Liver (tissue), 3 donors: Measurements from ENCODE around the gene IQSEC2.

Experiments used
- ATF3 ChIP-seq: IDR thresholded peaks from 2 replicates; pipeline ENCODE4 v1.6.1; 2016; ENCODE audit warnings: antibody characterized with exemption
- CTCF ChIP-seq: fragments of 150-350 bp; IDR thresholded peaks from 2 replicates; pipeline ENCODE4 v1.5.1; 2017; ENCODE audit warnings: improper control_type of control experiment, low read depth, low read length; ENCODE audit not compliant: missing input control
- EGR1 ChIP-seq, 2 donors: IDR thresholded peaks; 2 replicates each; pipeline ENCODE4 v1.6.1; 2016 to 2018; ENCODE audit warnings: antibody characterized with exemption in 2 of 2, low read depth in 2 of 2
- FOXA1 ChIP-seq: IDR thresholded peaks from 2 replicates; pipeline ENCODE4 v1.6.1; 2016; ENCODE audit warnings: antibody characterized with exemption
- HNF4G ChIP-seq: IDR thresholded peaks from 2 replicates; pipeline ENCODE4 v1.6.1; 2016; ENCODE audit warnings: antibody characterized with exemption
- JUND ChIP-seq, 2 donors: IDR thresholded peaks; 2 replicates each; pipeline ENCODE4 v1.6.1; 2016; ENCODE audit warnings: antibody characterized with exemption in 2 of 2
- RAD21 ChIP-seq, 2 donors: IDR thresholded peaks; 2 replicates each; pipeline ENCODE4 v1.6.1; 2016; ENCODE audit warnings: antibody characterized with exemption in 2 of 2, mild to moderate bottlenecking in 2 of 2
- REST ChIP-seq: IDR thresholded peaks from 2 replicates; pipeline ENCODE4 v1.6.1; 2016; ENCODE audit warnings: antibody characterized with exemption, mild to moderate bottlenecking
- SP1 ChIP-seq: IDR thresholded peaks from 2 replicates; pipeline ENCODE4 v1.6.1; 2018; ENCODE audit warnings: antibody characterized with exemption, mild to moderate bottlenecking
- TAF1 ChIP-seq: conservative IDR thresholded peaks from 2 replicates; pipeline ENCODE4 v1.6.1; 2016; ENCODE audit warnings: antibody characterized with exemption, mild to moderate bottlenecking
- YY1 ChIP-seq: IDR thresholded peaks from 2 replicates; pipeline ENCODE4 v1.6.1; 2016; ENCODE audit warnings: antibody characterized with exemption, mild to moderate bottlenecking
- ZBTB33 ChIP-seq: IDR thresholded peaks from 2 replicates; pipeline ENCODE4 v1.6.1; 2016; ENCODE audit warnings: antibody characterized with exemption
- TF ChIP-seq, protein P1 (sequence below): IDR thresholded peaks from 2 replicates; pipeline ENCODE4 v1.6.1; 2016; ENCODE audit warnings: antibody characterized with exemption
- donor health status: healthy.
- donor health status: healthy.

DNA sequence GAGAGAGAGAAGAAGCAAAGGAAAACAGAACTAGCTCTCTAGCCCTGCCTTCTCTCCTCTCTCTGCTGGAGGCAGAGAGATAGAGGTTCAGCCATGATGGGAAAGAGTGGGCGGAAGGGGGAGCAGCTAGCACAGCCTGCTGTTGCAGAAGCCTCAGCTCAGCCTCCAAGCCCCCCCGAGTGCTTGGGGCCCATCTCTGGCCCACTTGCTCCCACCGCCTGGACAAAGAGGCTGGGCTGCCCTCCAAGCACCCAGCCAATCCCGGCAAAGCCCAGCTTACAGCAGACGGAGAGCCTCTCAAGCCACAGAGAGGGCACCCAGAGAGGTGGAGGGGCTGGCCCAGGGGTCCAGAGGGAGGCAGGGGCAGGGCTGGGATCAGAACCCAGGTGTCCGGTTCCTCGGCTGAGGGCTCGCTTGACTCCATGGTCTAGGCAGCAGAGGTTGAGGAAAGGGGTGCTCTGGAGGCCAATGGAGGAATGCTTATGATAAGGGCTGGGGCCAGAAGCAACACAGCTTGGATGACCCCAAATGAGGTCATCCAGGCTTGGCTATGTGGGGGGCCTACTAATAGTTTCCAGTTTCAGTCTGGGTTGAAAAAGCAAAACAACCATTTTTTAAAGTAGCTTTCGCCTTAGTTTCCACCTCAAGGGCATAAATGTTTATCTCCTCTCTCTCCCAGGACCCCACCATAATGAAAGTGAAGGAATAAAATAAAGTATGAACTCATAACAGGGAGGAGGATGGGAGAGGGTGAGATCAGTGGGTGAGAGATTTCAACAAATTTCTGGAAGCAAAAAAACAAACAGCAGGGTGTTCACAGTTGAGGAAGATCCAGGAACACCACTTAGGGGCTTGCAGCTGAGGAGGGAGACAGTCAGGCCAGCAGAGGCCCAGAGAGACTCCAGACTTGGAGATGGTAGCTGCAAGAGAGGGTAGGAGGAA is 24.9 kb upstream of the IQSEC2 start:
- TF ChIP-seq FOXA1 (no peak), CTCF (no peak), ZBTB33 (no peak), YY1 (no peak), REST (no peak), ATF3 (no peak), TAF1 (no peak), SP1 (no peak), JUND (IDR thresholded peaks at IDR 0.05) (no peak), RAD21 (IDR thresholded peaks at IDR 0.05) (no peak), EGR1 (IDR thresholded peaks at IDR 0.05; ENCODE audit: low read depth in 2 of 2) (no peak), HNF4G (no peak)
- TF ChIP-seq, protein P1, sequence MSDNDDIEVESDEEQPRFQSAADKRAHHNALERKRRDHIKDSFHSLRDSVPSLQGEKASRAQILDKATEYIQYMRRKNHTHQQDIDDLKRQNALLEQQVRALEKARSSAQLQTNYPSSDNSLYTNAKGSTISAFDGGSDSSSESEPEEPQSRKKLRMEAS = no peak
